HCT116 (cell line): ENCODE data around the gene NCKAP5. TPM values are rescaled to one million over a fixed set of nuclear protein-coding genes. Genes with fewer than 3 reads are reported as not detected.

Experiments
- ATAC-seq: fragments of 200-7000 bp; cut with Tn5 transposase; 2 replicates; pipeline ENCODE4 v1.9.1; 2020; ENCODE audit warnings: mild to moderate bottlenecking, moderate library complexity
- BruUV-seq: library from RNA; stranded (reverse); fragments of 400-500 nt; replicated peaks from 2 replicates; lab custom pipeline; 2021; lab: Mats Ljungman, UMichigan
- CTCF ChIA-PET: fragments of 300-600 bp; sonication (Branson Sonifier 250); formaldehyde crosslinking; loops from one replicate; lab custom pipeline; 2021; ENCODE audit warnings: antibody characterized with exemption; lab: Charles Lee
- POLR2A ChIA-PET: fragments of 300-600, 350-600 bp; sonication (Branson Sonifier 250); formaldehyde crosslinking; loops from one replicate; lab custom pipeline; 2021; ENCODE audit warnings: antibody characterized with exemption; lab: Charles Lee
- RAD21 ChIA-PET, 2 experiments: fragments of 300-600 bp; sonication (Branson Sonifier 250); formaldehyde crosslinking; loops; one replicate each; lab custom pipeline; 2023; ENCODE audit warnings: low total read pairs in 2 of 2; ENCODE audit not compliant: uncharacterized antibody in 2 of 2, unreplicated experiment in 2 of 2, low non-redundant PET in 1 of 2; lab: Charles Lee
- DNase-seq: peaks from one replicate; pipeline ENCODE4 v3.0.0-alpha.2; 2010; ENCODE audit warnings: low read depth, low spot score
- H2AFZ ChIP-seq: fragments of 200-600 bp; shearing (Covaris generic), sonication (generic); 2 replicates; pipeline ENCODE4 v1.6.1; 2017; ENCODE audit warnings: low read depth, mixed run types, mixed read lengths, antibody characterized with exemption, low read length; ENCODE audit not compliant: poor library complexity, severe bottlenecking
- H3K27ac ChIP-seq: 2 replicates; pipeline ENCODE4 v1.5.1; 2012; ENCODE audit warnings: low read depth, low read length
- H3K27me3 ChIP-seq: fragments of 200-600 bp; sonication (generic); 2 replicates; pipeline ENCODE4 v1.6.1; 2016; ENCODE audit warnings: mixed run types, low read length, mixed read lengths; ENCODE audit not compliant: insufficient read depth
- H3K36me3 ChIP-seq, 2 experiments: fragments of 200-500 bp in 1 of 2; fragments of 200-600 bp in 1 of 2; sonication (Bioruptor generic) in 1 of 2; sonication (generic) in 1 of 2; 2 replicates each; pipeline versions ENCODE4 v1.5.1 to v1.6.1; 2014 to 2016; ENCODE audit warnings: low read length in 2 of 2, inconsistent platforms in 1 of 2, mixed read lengths in 1 of 2, mixed run types in 1 of 2; ENCODE audit not compliant: insufficient read depth in 2 of 2, control insufficient read depth in 1 of 2
- H3K4me1 ChIP-seq, 2 experiments: fragments of 200-600 bp in 1 of 2; sonication (generic) in 1 of 2; 2 replicates each; pipeline versions ENCODE4 v1.5.1 to v1.6.1; 2012 to 2017; ENCODE audit warnings: low read length in 2 of 2, inconsistent platforms in 1 of 2, mild to moderate bottlenecking in 1 of 2, mixed read lengths in 1 of 2, mixed run types in 1 of 2, moderate library complexity in 1 of 2; ENCODE audit not compliant: insufficient read depth in 2 of 2, control insufficient read depth in 1 of 2
- H3K4me2 ChIP-seq: fragments of 200-600 bp; sonication (generic); 2 replicates; pipeline ENCODE4 v1.6.1; 2017; ENCODE audit warnings: mixed run types, low read length, mixed read lengths
- H3K4me3 ChIP-seq, 2 experiments: fragments of 200-600 bp in 1 of 2; sonication (generic) in 1 of 2; replicated peaks in 1 of 2; 2 replicates each; pipeline ENCODE4 v1.5.1; 2011 to 2016; ENCODE audit warnings: low read length in 2 of 2, control low read depth in 1 of 2, low read depth in 1 of 2, mild to moderate bottlenecking in 1 of 2, mixed read lengths in 1 of 2, mixed run types in 1 of 2
- H3K79me2 ChIP-seq: fragments of 200-600 bp; sonication (generic); 2 replicates; pipeline ENCODE4 v1.6.1; 2017; ENCODE audit warnings: mild to moderate bottlenecking, mixed run types, low read length, moderate library complexity, mixed read lengths; ENCODE audit not compliant: insufficient read depth
- H3K9ac ChIP-seq: fragments of 200-600 bp; sonication (generic); 2 replicates; pipeline ENCODE4 v1.6.1; 2016; ENCODE audit warnings: low read length, mixed read lengths
- H3K9me2 ChIP-seq: fragments of 200-600 bp; sonication (generic), shearing (Covaris generic); 2 replicates; pipeline ENCODE4 v1.6.1; 2017; ENCODE audit warnings: mixed run types, mild to moderate bottlenecking, moderate library complexity; ENCODE audit not compliant: insufficient read depth
- H3K9me3 ChIP-seq, 2 experiments: fragments of 200-500 bp in 1 of 2; fragments of 200-600 bp in 1 of 2; sonication (Bioruptor generic) in 1 of 2; sonication (generic) in 1 of 2; 2 replicates each; pipeline ENCODE4 v1.6.1; 2014 to 2017; ENCODE audit warnings: low read length in 2 of 2, mixed read lengths in 2 of 2, inconsistent platforms in 1 of 2, low read depth in 1 of 2, mild to moderate bottlenecking in 1 of 2, mixed run types in 1 of 2, moderate library complexity in 1 of 2; ENCODE audit not compliant: control insufficient read depth in 1 of 2, insufficient read depth in 1 of 2
- H4K20me1 ChIP-seq: fragments of 200-600 bp; sonication (generic), shearing (Covaris generic); 2 replicates; pipeline ENCODE4 v1.6.1; 2017; ENCODE audit warnings: mixed run types, mild to moderate bottlenecking, moderate library complexity; ENCODE audit not compliant: insufficient read depth
- ATF3 ChIP-seq: IDR thresholded peaks from 2 replicates; pipeline ENCODE4 v1.6.1; 2012
- CEBPB ChIP-seq: IDR thresholded peaks from 2 replicates; pipeline ENCODE4 v1.6.1; 2012; ENCODE audit warnings: low read depth
- CTCF ChIP-seq, 3 experiments: fragments of 200-600 bp in 1 of 3; sonication (generic) in 1 of 3; IDR thresholded peaks in 2 of 3; conservative IDR thresholded peaks in 1 of 3; 2 replicates each; pipeline ENCODE4 v1.5.1; 2012 to 2017; ENCODE audit warnings: low read depth in 2 of 3, low read length in 2 of 3, antibody characterized with exemption in 1 of 3, borderline replicate concordance in 1 of 3, control low read depth in 1 of 3, mild to moderate bottlenecking in 1 of 3, mixed read lengths in 1 of 3, mixed run types in 1 of 3, moderate library complexity in 1 of 3; ENCODE audit not compliant: insufficient read depth in 1 of 3
- EGR1 ChIP-seq: IDR thresholded peaks from 2 replicates; pipeline ENCODE4 v1.6.1; 2012; ENCODE audit warnings: low read depth
- EZH2 ChIP-seq: fragments of 200-600 bp; sonication (generic); IDR thresholded peaks from 2 replicates; pipeline ENCODE4 v1.6.1; 2017; ENCODE audit warnings: antibody characterized with exemption, mixed run types
- EZH2phosphoT487 ChIP-seq: fragments of 200-600 bp; IDR thresholded peaks from 2 replicates; pipeline ENCODE4 v1.6.1; 2018; ENCODE audit warnings: antibody characterized with exemption, borderline replicate concordance
- MAX ChIP-seq: IDR thresholded peaks from 2 replicates; pipeline ENCODE4 v1.6.1; 2012
- POLR2A ChIP-seq: IDR thresholded peaks from 2 replicates; pipeline ENCODE4 v1.7.0; 2011; ENCODE audit warnings: borderline replicate concordance; ENCODE audit not compliant: insufficient read depth, insufficient read length; ENCODE audit errors: extremely low read depth
- RAD21 ChIP-seq: IDR thresholded peaks from 2 replicates; pipeline ENCODE4 v1.6.1; 2012; ENCODE audit warnings: low read depth, mild to moderate bottlenecking
- TCF7L2 ChIP-seq: IDR thresholded peaks from 2 replicates; pipeline ENCODE4 v1.7.0; 2011; ENCODE audit warnings: borderline replicate concordance, inconsistent platforms; ENCODE audit not compliant: insufficient read depth, insufficient read length; ENCODE audit errors: extremely low read depth
- ZFX ChIP-seq: fragments of 450-650 bp; IDR thresholded peaks from 2 replicates; pipeline ENCODE4 v1.6.1; 2017
- ZNF274 ChIP-seq: fragments of 200-500 bp; sonication (Bioruptor generic); IDR thresholded peaks from 2 replicates; pipeline ENCODE4 v1.6.1; 2014; ENCODE audit warnings: mild to moderate bottlenecking, low read depth, low read length, inconsistent platforms
- intact Hi-C: fragments of 100-400 bp; cut with micrococcal nuclease; formaldehyde crosslinking; loops from 2 replicates; pipeline ENCODE4 v1.10.0; 2022
- total RNA-seq: library from RNA; stranded (reverse); gene quantifications from one replicate; pipeline ENCODE4 v1.2.1, GENCODE V29; 2021; ENCODE audit not compliant: unreplicated experiment
- TF ChIP-seq, protein P1 (sequence below): IDR thresholded peaks from 2 replicates; pipeline ENCODE4 v1.6.1; 2011; ENCODE audit warnings: mild to moderate bottlenecking, low read length, moderate library complexity; ENCODE audit not compliant: insufficient replicate concordance; ENCODE audit errors: extremely low read depth
- TF ChIP-seq, protein P2 (sequence below): IDR thresholded peaks from 2 replicates; pipeline ENCODE4 v1.6.1; 2012; ENCODE audit warnings: low read depth

Gene NCKAP5
- total RNA-seq, 1 experiment from 2014 or later: 0.30 TPM

DNA sequence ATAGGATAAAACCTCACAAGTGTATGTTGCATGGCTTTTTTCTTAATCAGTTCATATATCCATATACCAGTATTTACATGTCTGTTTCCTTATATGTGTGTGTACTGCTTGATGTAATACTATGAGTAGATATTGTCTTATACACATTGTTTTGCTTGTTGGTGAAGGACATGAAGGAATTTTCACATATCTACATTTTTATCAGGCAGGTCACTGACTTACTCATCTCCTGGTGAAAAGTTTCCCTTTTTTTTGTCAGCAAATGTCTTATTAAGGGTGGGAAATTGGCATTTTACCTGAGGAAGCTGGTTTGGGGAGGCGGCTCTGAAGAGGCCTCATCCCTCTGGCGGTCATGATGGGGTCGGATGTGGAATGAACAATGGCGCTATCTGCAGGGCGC is 836.8 kb downstream of the NCKAP5 start:
- RAD21 ChIA-PET: no interaction called here
- Histone ChIP-seq H3K9ac (no peak overlapping the region), H3K9me2 (no peaks in the 10 kb centered on the region), H3K4me3 (no peak overlapping the region), H3K36me3 (no peaks in the 10 kb centered on the region), H3K79me2 (no peaks in the 10 kb centered on the region), H3K4me1 (no peaks in the 10 kb centered on the region), H2AFZ (no peak overlapping the region), H4K20me1 (no peaks in the 10 kb centered on the region), H3K9me3 (no peaks in the 10 kb centered on the region), H3K4me2 (no peak overlapping the region), H3K27ac (no peak overlapping the region)
- ATAC-seq: no peak
- no peak for DNase-seq
- intact Hi-C loops: no loop called here
- TF ChIP-seq TCF7L2 (no peak), RAD21 (no peak), EZH2phosphoT487 (no peak), ATF3 (no peak), POLR2A (no peak), EGR1 (no peak), ZNF274 (no peak), CTCF (IDR thresholded peaks at IDR 0.05 in 2 of 3, conservative IDR thresholded peaks at IDR 0.05 in 1 of 3; ENCODE audit: borderline replicate concordance in 1 of 3, insufficient read depth in 1 of 3, low read depth in 2 of 3, low read length in 2 of 3) (no peak), ZFX (no peak), CEBPB (no peak), EZH2 (no peak), MAX (no peak)
- TF ChIP-seq, protein P1, sequence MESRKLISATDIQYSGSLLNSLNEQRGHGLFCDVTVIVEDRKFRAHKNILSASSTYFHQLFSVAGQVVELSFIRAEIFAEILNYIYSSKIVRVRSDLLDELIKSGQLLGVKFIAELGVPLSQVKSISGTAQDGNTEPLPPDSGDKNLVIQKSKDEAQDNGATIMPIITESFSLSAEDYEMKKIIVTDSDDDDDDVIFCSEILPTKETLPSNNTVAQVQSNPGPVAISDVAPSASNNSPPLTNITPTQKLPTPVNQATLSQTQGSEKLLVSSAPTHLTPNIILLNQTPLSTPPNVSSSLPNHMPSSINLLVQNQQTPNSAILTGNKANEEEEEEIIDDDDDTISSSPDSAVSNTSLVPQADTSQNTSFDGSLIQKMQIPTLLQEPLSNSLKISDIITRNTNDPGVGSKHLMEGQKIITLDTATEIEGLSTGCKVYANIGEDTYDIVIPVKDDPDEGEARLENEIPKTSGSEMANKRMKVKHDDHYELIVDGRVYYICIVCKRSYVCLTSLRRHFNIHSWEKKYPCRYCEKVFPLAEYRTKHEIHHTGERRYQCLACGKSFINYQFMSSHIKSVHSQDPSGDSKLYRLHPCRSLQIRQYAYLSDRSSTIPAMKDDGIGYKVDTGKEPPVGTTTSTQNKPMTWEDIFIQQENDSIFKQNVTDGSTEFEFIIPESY: no peak
- TF ChIP-seq, protein P2, sequence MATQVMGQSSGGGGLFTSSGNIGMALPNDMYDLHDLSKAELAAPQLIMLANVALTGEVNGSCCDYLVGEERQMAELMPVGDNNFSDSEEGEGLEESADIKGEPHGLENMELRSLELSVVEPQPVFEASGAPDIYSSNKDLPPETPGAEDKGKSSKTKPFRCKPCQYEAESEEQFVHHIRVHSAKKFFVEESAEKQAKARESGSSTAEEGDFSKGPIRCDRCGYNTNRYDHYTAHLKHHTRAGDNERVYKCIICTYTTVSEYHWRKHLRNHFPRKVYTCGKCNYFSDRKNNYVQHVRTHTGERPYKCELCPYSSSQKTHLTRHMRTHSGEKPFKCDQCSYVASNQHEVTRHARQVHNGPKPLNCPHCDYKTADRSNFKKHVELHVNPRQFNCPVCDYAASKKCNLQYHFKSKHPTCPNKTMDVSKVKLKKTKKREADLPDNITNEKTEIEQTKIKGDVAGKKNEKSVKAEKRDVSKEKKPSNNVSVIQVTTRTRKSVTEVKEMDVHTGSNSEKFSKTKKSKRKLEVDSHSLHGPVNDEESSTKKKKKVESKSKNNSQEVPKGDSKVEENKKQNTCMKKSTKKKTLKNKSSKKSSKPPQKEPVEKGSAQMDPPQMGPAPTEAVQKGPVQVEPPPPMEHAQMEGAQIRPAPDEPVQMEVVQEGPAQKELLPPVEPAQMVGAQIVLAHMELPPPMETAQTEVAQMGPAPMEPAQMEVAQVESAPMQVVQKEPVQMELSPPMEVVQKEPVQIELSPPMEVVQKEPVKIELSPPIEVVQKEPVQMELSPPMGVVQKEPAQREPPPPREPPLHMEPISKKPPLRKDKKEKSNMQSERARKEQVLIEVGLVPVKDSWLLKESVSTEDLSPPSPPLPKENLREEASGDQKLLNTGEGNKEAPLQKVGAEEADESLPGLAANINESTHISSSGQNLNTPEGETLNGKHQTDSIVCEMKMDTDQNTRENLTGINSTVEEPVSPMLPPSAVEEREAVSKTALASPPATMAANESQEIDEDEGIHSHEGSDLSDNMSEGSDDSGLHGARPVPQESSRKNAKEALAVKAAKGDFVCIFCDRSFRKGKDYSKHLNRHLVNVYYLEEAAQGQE: no peak
- TF ChIP-seq, all 23 proteins: peak for 0
- POLR2A ChIA-PET: no interaction called here
- no TSS peak for BruUV-seq
- CTCF ChIA-PET: no interaction called here
- peaks cover under 1% of the 10 kb centered on the region; the same call in 1 of the 2 replicates for H3K27me3 ChIP-seq
